Stimulated activated naive B cell treated with anti-CD40 and anti-IgM and Interleukin-4, amounts not matched to agents 10 μg/mL and 1 μg/mL and 100 μg/mL, for 72 hours (primary cell): Measurements from ENCODE around the gene DTX3.
A peak's percentile ranks its signal among the peaks of the same experiment; 100 is the strongest.
"Not testable (repeated sequence)": the region's sequence is repeated elsewhere in the genome, so short reads cannot be mapped to it uniquely, and the experiment has no call there.

ENCODE experiments used
- ATAC-seq, 2 donors: fragments of 150-1000 bp; cut with Tn5 transposase; replicated peaks; 2 replicates each; pipeline ENCODE4 v1.10.0; 2021; ENCODE audit warnings: moderate library complexity in 1 of 2
- DNase-seq: peaks from one replicate; pipeline ENCODE4 v3.0.0; 2021
- H3K27ac Mint-ChIP-seq: one replicate; pipeline ENCODE4 v1.8.0; 2022; ENCODE audit warnings: mild to moderate bottlenecking, mixed read lengths
- H3K27me3 Mint-ChIP-seq, 2 donors: one replicate each; pipeline ENCODE4 v1.8.0; 2022; ENCODE audit warnings: mixed read lengths in 2 of 2
- H3K36me3 Mint-ChIP-seq, 2 donors: one replicate each; pipeline ENCODE4 v1.8.0; 2022; ENCODE audit warnings: mixed read lengths in 2 of 2, mild to moderate bottlenecking in 1 of 2
- H3K4me1 Mint-ChIP-seq, 2 donors: one replicate each; pipeline ENCODE4 v1.8.0; 2022; ENCODE audit warnings: mixed read lengths in 2 of 2, mild to moderate bottlenecking in 1 of 2
- H3K4me3 Mint-ChIP-seq, 2 donors: one replicate each; pipeline ENCODE4 v1.8.0; 2022; ENCODE audit warnings: mild to moderate bottlenecking in 2 of 2, mixed read lengths in 2 of 2, moderate library complexity in 1 of 2
- H3K9me3 Mint-ChIP-seq, 2 donors: one replicate each; pipeline ENCODE4 v1.8.0; 2022; ENCODE audit warnings: mixed read lengths in 2 of 2, mild to moderate bottlenecking in 1 of 2

The DTX3 gene

GRCh38 chr12:57632958-57633840, 28.6 kb downstream of the DTX3 start, which contains the start of gene B4GALNT1:
Gene B4GALNT1 (minus strand): TSS chr12:57633201. CDS start chr12:57632132, 1,069 bp downstream.
- Mint-ChIP-seq H3K9me3 (no peaks in the 10 kb centered on the region), H3K4me3 (peak within 1 kb of the TSS; percentile 82 to 85), H3K36me3 (no peaks in the 10 kb centered on the region), H3K27me3 (peaks cover 35 to 59% of the 10 kb centered on the region in 2 donors), H3K27ac (peak within 1 kb of the TSS; percentile 14), H3K4me1 (peaks cover 12 to 22% of the 10 kb centered on the region in 2 donors)
- DNase-seq (peak; percentile 48), ATAC-seq (peak; percentile 80 to 86)

GRCh38 chr12:57636731-57637130, 32.1 kb downstream of the DTX3 start:
- H3K9me3 Mint-ChIP-seq: not testable (repeated sequence)
- peaks cover 24 to 46% of the 10 kb centered on the region in 2 donors for H3K27me3 Mint-ChIP-seq

GRCh38 chr12:57637364-57637763, 32.7 kb downstream of the DTX3 start:
- peaks cover 5 to 9% of the 10 kb centered on the region in 2 donors for H3K4me1 Mint-ChIP-seq
- no peaks in the 10 kb centered on the region for H3K9me3 Mint-ChIP-seq
- DNase-seq: no peak
- H3K27me3 Mint-ChIP-seq: peaks cover 20 to 46% of the 10 kb centered on the region in 2 donors
- H3K27ac Mint-ChIP-seq: no peak overlapping the region
- no peak for ATAC-seq
- no peaks in the 10 kb centered on the region for H3K36me3 Mint-ChIP-seq
- H3K4me3 Mint-ChIP-seq: no peak overlapping the region

More at GRCh38 chr12:57636731-57637130, 32.1 kb downstream of the DTX3 start:
- not testable (repeated sequence) for H3K27ac Mint-ChIP-seq, DNase-seq, ATAC-seq, H3K36me3 Mint-ChIP-seq, H3K4me3 Mint-ChIP-seq
- peaks cover 9 to 16% of the 10 kb centered on the region in 2 donors for H3K4me1 Mint-ChIP-seq

GRCh38 chr12:57638096-57638495, 33.5 kb downstream of the DTX3 start:
- Mint-ChIP-seq H3K4me3 (no peak overlapping the region), H3K9me3 (no peaks in the 10 kb centered on the region), H3K27me3 (peaks cover 20 to 46% of the 10 kb centered on the region in 2 donors), H3K36me3 (no peaks in the 10 kb centered on the region), H3K4me1 (peaks cover 5 to 6% of the 10 kb centered on the region in 2 donors), H3K27ac (no peak overlapping the region)
- ATAC-seq (no peak), DNase-seq (no peak)

GRCh38 chr12:57640175-57641042, 35.8 kb downstream of the DTX3 start:
- ATAC-seq (no peak), DNase-seq (no peak)
- Mint-ChIP-seq H3K4me3 (no peak overlapping the region), H3K36me3 (no peaks in the 10 kb centered on the region), H3K27me3 (peaks cover 20 to 34% of the 10 kb centered on the region in 2 donors), H3K4me1 (no peaks in the 10 kb centered on the region), H3K9me3 (peaks cover 0 to 1% of the 10 kb centered on the region in 2 donors), H3K27ac (no peak overlapping the region)

- Mint-ChIP-seq H3K27me3 (peaks cover 20 to 31% of the 10 kb centered on the region in 2 donors), H3K9me3 (peaks cover 0 to 3% of the 10 kb centered on the region in 2 donors), H3K4me3 (no peak overlapping the region), H3K27ac (no peak overlapping the region), H3K4me1 (no peaks in the 10 kb centered on the region), H3K36me3 (no peaks in the 10 kb centered on the region)
- ATAC-seq (no peak), DNase-seq (no peak)
Measured at GRCh38 chr12:57641699-57642442, 37.2 kb downstream of the DTX3 start.

- not testable (repeated sequence) for H3K9me3 Mint-ChIP-seq, ATAC-seq, H3K36me3 Mint-ChIP-seq, H3K4me1 Mint-ChIP-seq, H3K27ac Mint-ChIP-seq, DNase-seq, H3K4me3 Mint-ChIP-seq
- H3K27me3 Mint-ChIP-seq: peaks cover 13 to 14% of the 10 kb centered on the region in 2 donors
Measured at GRCh38 chr12:57645990-57646658, 41.5 kb downstream of the DTX3 start.

GRCh38 chr12:57646659-57647049, 42.0 kb downstream of the DTX3 start:
- DNase-seq, H3K4me1 Mint-ChIP-seq, H3K27me3 Mint-ChIP-seq, H3K9me3 Mint-ChIP-seq, H3K4me3 Mint-ChIP-seq, H3K36me3 Mint-ChIP-seq, ATAC-seq, H3K27ac Mint-ChIP-seq: not testable (repeated sequence)

GRCh38 chr12:57654042-57654441, 49.4 kb downstream of the DTX3 start:
- Mint-ChIP-seq H3K9me3 (no peaks in the 10 kb centered on the region), H3K4me1 (no peaks in the 10 kb centered on the region), H3K36me3 (no peaks in the 10 kb centered on the region), H3K27ac (no peak overlapping the region), H3K27me3 (peaks cover 8 to 10% of the 10 kb centered on the region in 2 donors), H3K4me3 (no peak overlapping the region)
- DNase-seq (no peak), ATAC-seq (no peak)

GRCh38 chr12:57655541-57656240, 51.1 kb downstream of the DTX3 start:
- no peaks in the 10 kb centered on the region for H3K36me3 Mint-ChIP-seq
- no peaks in the 10 kb centered on the region for H3K4me1 Mint-ChIP-seq
- ATAC-seq (no peak), DNase-seq (no peak)
- H3K27me3 Mint-ChIP-seq: peaks cover 9 to 10% of the 10 kb centered on the region in 2 donors
- no peak overlapping the region for H3K4me3 Mint-ChIP-seq
- H3K27ac Mint-ChIP-seq: no peak overlapping the region
- no peaks in the 10 kb centered on the region for H3K9me3 Mint-ChIP-seq

GRCh38 chr12:57656408-57656807, 51.8 kb downstream of the DTX3 start:
- not testable (repeated sequence) for ATAC-seq, H3K4me1 Mint-ChIP-seq, H3K9me3 Mint-ChIP-seq, H3K27ac Mint-ChIP-seq, DNase-seq, H3K36me3 Mint-ChIP-seq, H3K27me3 Mint-ChIP-seq, H3K4me3 Mint-ChIP-seq

GRCh38 chr12:57657744-57658143, 53.1 kb downstream of the DTX3 start:
- no peak for ATAC-seq
- DNase-seq: no peak
- Mint-ChIP-seq H3K36me3 (no peaks in the 10 kb centered on the region), H3K4me1 (no peaks in the 10 kb centered on the region), H3K4me3 (no peak overlapping the region), H3K27ac (no peak overlapping the region), H3K9me3 (peaks cover 0 to 3% of the 10 kb centered on the region in 2 donors), H3K27me3 (peaks cover 9 to 10% of the 10 kb centered on the region in 2 donors)

GRCh38 chr12:57658890-57659289, 54.3 kb downstream of the DTX3 start:
- Mint-ChIP-seq H3K27ac (no peak overlapping the region), H3K27me3 (peaks cover 9 to 10% of the 10 kb centered on the region in 2 donors), H3K4me3 (no peak overlapping the region), H3K36me3 (no peaks in the 10 kb centered on the region), H3K9me3 (peaks cover 0 to 3% of the 10 kb centered on the region in 2 donors), H3K4me1 (no peaks in the 10 kb centered on the region)
- ATAC-seq (no peak), DNase-seq (no peak)
